ENCODE results near the gene HOXA10.

HOXA10 gene

GRCh38 chr7:27179030-27179429 is 4.9 kb upstream of the HOXA10 start:
- no peak for DNase-seq

- no peak for DNase-seq
These were observed 4.2 kb upstream of the HOXA10 start for GRCh38 chr7:27178366-27178765.

DNA sequence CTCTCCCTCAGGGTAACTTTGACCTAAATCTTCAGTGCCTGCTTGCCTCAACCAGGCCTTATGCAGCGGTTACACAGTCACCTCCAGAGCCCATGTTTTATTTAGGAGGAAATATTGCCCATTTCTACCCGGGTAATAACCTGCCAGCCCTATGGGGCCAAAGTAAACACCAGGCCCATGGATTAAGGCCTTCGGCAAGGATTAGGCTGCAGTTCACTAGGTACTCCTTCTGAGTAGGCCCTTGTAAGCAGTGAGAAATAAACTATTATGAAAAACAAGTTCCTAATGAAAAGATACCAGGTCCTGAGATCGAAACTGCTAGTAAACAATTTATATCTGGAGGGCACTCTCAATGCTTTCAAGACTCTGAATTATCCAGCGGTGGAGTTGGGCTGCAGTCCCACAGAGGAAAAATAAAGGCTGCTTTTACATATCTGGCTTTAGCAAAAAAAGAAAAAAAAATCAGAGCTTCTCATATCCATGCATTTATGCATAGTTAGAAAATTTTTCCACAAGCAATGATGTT is 3.7 kb upstream of the HOXA10 start:
- DNase-seq = no peak

DNA sequence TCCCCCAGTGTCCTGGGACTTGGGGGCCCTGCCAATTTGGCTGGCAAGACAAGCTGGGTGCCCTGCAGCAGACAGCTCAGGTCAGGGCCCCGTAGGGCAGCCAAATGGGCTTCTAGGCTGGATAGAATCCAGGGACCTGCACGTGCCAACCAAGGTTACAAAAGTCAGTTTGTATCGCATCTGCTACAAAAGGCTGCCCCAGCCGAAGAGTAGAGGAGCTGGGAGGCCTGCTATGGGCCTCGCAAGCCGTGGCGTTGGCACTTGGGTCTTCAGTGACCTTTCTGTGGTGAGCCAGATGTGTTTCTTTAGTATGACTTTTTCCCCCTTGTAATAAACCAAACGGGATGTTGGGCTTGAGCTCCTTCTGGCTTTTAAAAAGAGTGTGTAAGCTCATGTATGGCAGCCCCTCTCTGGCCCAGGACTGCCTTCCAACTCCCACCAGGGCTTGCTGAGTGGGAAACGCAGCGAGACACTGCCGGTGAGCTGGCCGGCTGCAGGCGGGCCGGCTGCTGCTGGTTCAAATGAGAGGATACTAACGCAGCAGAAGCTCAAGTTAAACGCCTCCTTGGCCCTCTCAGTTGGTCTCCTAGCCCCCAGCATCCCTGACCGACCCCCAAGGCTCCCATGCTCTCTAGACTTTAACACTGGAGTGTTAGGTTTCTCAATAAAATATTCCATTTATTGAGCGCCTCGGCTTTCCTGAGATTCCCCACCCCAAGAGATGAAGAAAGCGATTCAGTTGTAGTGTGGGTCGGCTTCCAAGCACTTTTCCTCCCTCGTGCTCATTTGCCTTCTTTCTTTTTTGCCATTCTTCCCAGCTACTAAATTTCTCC is 3.1 kb upstream of the HOXA10 start:
- no peak for DNase-seq

DNA sequence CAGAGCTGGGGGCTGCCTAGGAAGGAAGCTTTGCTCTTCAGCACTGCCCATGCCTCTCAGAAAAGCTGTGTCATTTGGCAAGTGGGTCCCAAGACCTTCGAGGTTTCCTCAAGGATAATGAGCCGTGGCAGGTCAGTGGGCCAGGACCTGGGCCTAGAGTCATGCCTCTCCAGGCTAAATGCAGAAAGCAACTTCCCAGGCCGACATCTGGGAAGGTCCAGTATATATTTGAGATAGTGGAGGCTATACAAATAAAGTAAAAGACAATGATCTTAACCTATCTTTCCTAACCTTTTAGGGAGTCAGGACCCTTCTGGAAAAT is 2.4 kb upstream of the HOXA10 start:
- DNase-seq = no peak

DNA sequence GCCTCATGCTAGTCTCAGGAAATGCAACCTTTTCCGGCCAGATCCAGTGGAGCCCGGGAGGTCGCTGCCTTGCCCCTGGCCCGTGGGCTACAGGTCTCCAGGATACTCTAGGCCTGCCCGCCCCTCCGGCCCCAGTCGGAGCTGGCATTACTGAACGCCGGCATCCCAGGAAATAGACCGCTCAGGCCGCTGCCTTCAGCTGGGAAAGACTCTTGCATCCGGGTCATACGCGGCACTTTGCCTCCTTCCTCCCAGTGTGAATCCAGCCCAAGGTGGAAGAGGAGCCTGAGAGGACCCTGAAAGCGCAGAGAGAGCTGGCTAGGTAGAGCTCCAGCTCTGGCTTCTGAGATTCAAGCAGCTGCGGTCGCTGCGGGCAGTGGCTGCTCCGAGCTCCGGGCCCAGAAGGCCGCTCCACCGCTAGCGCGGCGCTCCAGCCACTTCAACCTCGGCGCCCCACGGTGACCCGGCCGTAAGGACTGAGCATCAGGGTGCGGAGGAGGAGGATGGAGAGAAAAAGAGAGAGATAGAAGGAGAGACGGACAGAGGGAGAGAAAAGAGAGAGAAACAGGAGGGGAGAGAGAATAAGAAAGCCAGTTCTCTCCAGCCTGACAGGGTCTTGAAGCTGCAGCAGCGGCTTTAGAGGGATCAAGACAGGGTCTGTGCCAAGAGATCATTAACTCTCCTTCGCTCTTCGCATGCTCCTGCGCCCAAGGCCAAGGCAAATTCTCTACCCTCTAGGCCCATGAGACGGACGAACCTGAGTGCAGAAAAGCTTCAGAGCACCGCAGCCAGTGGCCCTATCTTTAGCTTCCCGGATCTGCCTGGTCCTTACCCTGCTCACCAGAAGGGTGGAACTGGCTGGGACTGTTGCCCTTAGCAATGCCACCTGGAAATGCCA is 1.8 kb upstream of the HOXA10 start:
- no peak for DNase-seq

GRCh38 chr7:27174874-27175625 is 930 bp upstream of the HOXA10 start:
- no peak for DNase-seq

- DNase-seq = no peak
These were observed 587 bp downstream of the HOXA10 start for GRCh38 chr7:27173511-27173955.

DNA sequence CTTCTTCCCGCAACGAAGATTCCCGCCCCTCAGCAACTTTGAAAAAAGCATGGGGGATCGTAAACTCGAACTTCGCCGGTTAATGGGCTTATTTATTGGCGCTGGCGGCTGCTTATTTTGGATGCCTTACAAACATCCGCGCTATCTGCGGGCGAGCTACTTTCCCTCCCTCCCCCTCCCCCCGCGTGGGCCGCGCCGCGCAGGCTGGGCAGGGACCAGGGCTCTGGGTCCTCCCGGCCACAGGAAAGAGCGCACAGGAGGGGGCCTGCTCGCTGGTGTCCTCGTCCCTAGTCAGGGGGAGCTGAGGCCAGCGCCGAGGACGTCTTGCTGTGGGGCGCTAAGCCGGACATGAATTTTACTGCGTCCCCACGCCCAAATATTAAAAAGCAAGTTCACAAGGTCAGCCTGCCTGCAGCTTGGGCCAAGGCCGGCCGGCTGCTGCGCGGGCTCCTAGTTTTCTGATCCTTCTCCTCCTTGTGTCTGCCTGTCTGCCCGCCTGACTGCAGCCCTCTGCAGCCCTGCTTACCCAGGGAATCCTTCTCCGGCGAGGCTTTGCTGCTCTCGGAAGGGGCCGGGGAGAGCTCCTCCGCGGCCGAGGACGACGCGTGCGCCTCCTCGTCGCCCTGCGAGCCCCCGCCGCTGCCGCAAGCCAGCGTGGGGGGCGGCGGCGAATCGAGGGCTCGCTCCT is 1.2 kb downstream of the HOXA10 start:
- DNase-seq = no peak

DNA sequence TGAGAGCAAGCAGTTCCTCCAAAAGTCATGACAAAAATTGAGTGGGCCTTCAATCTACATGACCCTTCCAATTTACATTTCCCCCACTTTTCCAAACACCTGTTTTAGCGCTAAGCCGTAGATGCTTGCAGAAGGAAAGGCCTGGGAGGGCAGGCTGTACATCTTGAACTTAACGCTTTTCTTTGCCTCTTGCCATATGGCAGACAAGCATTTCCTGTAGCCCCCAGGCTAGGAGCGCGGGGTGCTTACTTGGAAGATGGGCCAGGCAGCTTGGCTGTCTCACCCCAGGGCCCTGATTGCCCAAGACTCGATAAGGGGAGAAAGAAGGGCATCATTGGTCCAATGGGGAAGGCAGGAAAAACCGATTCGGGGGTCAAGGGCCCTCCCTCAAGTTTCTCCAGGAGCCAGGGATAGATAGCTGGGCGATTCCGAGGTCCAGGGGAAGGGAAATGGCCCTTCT is 1.8 kb downstream of the HOXA10 start:
- no peak for DNase-seq

GRCh38 chr7:27171637-27172314 is 2.3 kb downstream of the HOXA10 start:
- DNase-seq = no peak

DNA sequence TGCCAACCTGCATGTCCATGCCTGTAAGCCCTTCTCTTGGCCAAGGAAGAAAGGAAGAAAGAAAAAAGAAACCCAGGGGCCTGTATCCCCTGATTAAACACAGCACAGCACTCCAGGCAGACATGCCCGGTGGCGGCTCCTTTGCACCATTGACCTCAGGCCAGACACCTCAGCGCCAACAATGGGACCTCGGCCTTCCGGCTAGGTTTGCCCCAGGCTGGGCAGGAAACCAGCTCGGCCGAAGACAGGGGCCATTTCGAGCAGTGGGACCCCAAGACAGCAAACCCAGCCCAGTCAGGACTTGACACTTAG is 2.8 kb downstream of the HOXA10 start:
- no peak for DNase-seq

GRCh38 chr7:27170426-27171324 is 3.4 kb downstream of the HOXA10 start:
- no peak for DNase-seq

- DNase-seq = no peak
These were observed 4.3 kb downstream of the HOXA10 start for GRCh38 chr7:27169658-27170425.

GRCh38 chr7:27168265-27168947 is 5.7 kb downstream of the HOXA10 start:
- no peak for DNase-seq

DNA sequence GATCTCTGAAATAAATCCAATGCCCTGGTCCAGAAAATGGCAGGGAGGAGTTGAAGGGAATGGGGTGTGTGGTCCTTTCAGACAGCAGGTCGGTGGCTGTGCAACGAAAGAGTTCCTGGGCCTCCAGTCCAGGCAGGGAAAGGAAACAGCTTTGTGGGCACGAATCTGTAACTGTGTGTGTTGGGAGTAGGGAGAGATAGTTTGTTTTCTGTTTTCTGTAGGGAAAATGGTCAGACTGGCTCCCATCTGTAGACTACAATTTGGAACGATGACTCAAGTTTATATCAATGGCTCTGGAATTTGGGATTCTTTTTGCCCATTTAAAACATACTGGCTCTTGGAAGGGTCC is 6.2 kb downstream of the HOXA10 start:
- no peak for DNase-seq

DNA sequence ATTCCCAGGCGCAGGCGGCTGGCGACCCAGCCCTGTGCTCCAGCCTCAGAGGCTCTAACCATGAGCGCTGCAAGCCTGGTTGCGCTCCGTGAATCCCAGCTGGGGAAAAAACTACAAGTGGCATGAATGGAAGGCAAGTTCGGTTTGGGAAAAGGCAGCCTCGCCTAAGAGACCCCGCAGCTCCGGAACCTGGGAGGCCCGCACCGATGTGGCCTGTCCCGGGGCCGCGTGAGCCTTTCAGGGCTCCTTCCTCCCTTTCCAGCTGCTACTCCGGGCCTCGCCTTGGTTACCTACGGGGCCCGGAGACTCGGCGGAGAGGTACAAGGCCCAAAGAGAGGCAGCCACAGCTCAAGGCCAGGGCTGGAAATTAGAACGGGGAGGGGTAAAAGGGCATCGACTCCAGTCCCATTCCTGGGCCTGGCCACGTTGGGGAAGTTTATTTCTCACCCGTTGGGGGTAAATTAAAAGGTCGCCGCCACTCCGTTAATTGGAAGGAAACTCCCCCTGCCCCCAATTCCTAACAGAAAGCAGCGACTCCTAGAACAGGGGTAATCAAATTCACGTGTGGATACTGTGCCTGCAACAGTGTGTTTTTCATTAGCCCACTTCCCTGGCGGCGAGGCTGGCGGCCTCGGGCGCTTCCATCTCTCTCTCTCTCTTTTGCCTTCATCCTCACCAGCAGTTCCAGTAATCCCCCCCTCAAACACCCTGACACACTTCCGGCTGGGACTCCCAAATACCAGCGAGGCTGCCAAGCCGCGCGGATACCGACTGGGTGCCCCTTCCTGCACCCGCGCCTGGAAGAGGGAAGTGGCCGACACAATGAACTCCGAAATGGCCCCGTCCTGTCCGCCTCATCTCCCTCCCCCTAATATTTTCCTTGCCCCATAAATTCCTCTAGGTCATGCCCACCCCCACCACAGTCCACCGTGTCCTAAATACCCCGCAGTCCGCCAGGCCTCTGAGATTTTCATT is 7.3 kb downstream of the HOXA10 start:
- DNase-seq = no peak

DNA sequence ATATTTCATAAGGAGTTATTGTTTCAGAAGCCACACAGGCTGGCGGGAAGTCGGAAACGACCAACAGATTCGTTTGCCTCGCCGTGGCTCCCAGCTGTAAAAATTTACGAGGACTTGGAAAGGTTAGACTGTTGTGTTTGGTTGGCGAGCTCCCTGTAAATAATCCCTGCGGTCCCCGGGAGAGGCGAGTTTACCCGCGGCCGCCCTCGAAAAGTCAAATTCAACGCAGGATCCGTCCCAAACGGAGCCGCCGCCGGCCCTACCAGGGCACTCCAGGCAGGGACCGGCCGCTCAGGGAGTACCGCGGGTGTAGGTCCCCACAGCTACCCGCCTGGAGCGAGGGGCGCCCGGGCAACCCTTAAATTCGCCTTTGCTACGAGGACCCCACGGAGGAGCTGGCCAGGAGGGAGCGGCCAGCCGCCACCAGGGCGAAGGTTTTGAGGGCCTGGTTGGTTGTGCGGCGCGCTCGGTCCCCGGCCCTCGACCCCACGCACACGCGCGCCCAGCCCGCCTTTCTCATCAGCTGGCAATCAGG is 8.1 kb downstream of the HOXA10 start:
- no peak for DNase-seq
